Neuronal stem cell (in vitro differentiated cells): Measurements from ENCODE around the gene EIF6.

Experiments
- DNase-seq: peaks from one replicate; pipeline ENCODE4 v3.0.0-alpha.2; 2013; ENCODE audit warnings: low spot score
- H2AFZ ChIP-seq: one replicate; pipeline ENCODE4 v1.6.1; 2013; ENCODE audit warnings: mild to moderate bottlenecking, low read length, inconsistent platforms
- H2AK5ac ChIP-seq: 2 replicates; pipeline ENCODE4 v1.6.1; 2013; ENCODE audit warnings: low read depth, mild to moderate bottlenecking, inconsistent platforms, low read length, moderate library complexity, mixed read lengths
- H2BK120ac ChIP-seq: 2 replicates; pipeline ENCODE4 v1.6.1; 2013; ENCODE audit warnings: low read depth, mild to moderate bottlenecking, inconsistent platforms, low read length, moderate library complexity, mixed read lengths
- H2BK12ac ChIP-seq: one replicate; pipeline ENCODE4 v1.6.1; 2013; ENCODE audit warnings: low read length, inconsistent platforms
- H2BK15ac ChIP-seq: 2 replicates; pipeline ENCODE4 v1.6.1; 2013; ENCODE audit warnings: mild to moderate bottlenecking, low read length, inconsistent platforms, mixed read lengths
- H2BK5ac ChIP-seq: one replicate; pipeline ENCODE4 v1.6.1; 2013; ENCODE audit warnings: inconsistent platforms, mild to moderate bottlenecking, low read length, moderate library complexity
- H3K14ac ChIP-seq: one replicate; pipeline ENCODE4 v1.6.1; 2013; ENCODE audit warnings: low read length, inconsistent platforms
- H3K18ac ChIP-seq: 2 replicates; pipeline ENCODE4 v1.6.1; 2013; ENCODE audit warnings: low read length, inconsistent platforms
- H3K23ac ChIP-seq: 2 replicates; pipeline ENCODE4 v1.6.1; 2013; ENCODE audit warnings: low read depth, mild to moderate bottlenecking, mixed read lengths, low read length, inconsistent platforms; ENCODE audit not compliant: poor library complexity
- H3K27ac ChIP-seq: replicated peaks from 3 replicates; pipeline ENCODE4 v1.5.1; 2013; ENCODE audit warnings: low read length, inconsistent platforms
- H3K27me3 ChIP-seq, 3 experiments: 2 replicates each; pipeline ENCODE4 v1.6.1; 2013; ENCODE audit warnings: low read length in 3 of 3, mild to moderate bottlenecking in 2 of 3, inconsistent platforms in 1 of 3, low read depth in 1 of 3, mixed read lengths in 1 of 3, moderate library complexity in 1 of 3; ENCODE audit not compliant: control insufficient read depth in 3 of 3, insufficient read depth in 3 of 3
- H3K36me3 ChIP-seq, 2 donors: replicated peaks in 1 of 2; 2 replicates each; pipeline ENCODE4 v1.6.1; 2013; ENCODE audit warnings: low read length in 2 of 2; ENCODE audit not compliant: control insufficient read depth in 2 of 2, insufficient read depth in 2 of 2
- H3K4ac ChIP-seq: 2 replicates; pipeline ENCODE4 v1.6.1; 2013; ENCODE audit warnings: inconsistent platforms, mild to moderate bottlenecking, low read length, moderate library complexity
- H3K4me1 ChIP-seq, 2 donors: 1 replicate in 1 of 2; 2 replicates in 1 of 2; pipeline ENCODE4 v1.6.1; 2013; ENCODE audit warnings: low read length in 2 of 2, low read depth in 1 of 2; ENCODE audit not compliant: control insufficient read depth in 2 of 2, insufficient read depth in 1 of 2
- H3K4me2 ChIP-seq: one replicate; pipeline ENCODE4 v1.6.1; 2013; ENCODE audit warnings: mild to moderate bottlenecking, low read length, inconsistent platforms; ENCODE audit not compliant: insufficient read depth, poor library complexity, severe bottlenecking
- H3K4me3 ChIP-seq, 2 donors: 2 replicates each; pipeline ENCODE4 v1.5.1; 2013; ENCODE audit warnings: low read length in 2 of 2, mild to moderate bottlenecking in 2 of 2, inconsistent platforms in 1 of 2, moderate library complexity in 1 of 2
- H3K79me1 ChIP-seq: one replicate; pipeline ENCODE4 v1.6.1; 2013; ENCODE audit warnings: low read depth, mild to moderate bottlenecking, inconsistent platforms, low read length, moderate library complexity
- H3K9ac ChIP-seq: one replicate; pipeline ENCODE4 v1.6.1; 2013; ENCODE audit warnings: mild to moderate bottlenecking, low read depth, low read length, inconsistent platforms; ENCODE audit not compliant: poor library complexity
- H3K9me3 ChIP-seq, 2 donors: replicated peaks in 1 of 2; 2 replicates each; pipeline versions ENCODE3 to v1.6.1; 2013; ENCODE audit warnings: low read length in 2 of 2, mild to moderate bottlenecking in 2 of 2, inconsistent platforms in 1 of 2, low read depth in 1 of 2, mixed read lengths in 1 of 2, moderate library complexity in 1 of 2; ENCODE audit not compliant: control insufficient read depth in 2 of 2, insufficient read depth in 1 of 2
- H4K8ac ChIP-seq: one replicate; pipeline ENCODE4 v1.6.1; 2013; ENCODE audit warnings: low read depth, mild to moderate bottlenecking, inconsistent platforms, low read length, moderate library complexity
- H4K91ac ChIP-seq: one replicate; pipeline ENCODE4 v1.6.1; 2013; ENCODE audit warnings: low read length, low read depth, mild to moderate bottlenecking, inconsistent platforms; ENCODE audit not compliant: poor library complexity
- WGBS, 2 donors: extraction: QIAGEN DNeasy Blood & Tissue Kit; methylation state at CpG; one replicate each; pipeline ENCODE4 v1.1.7; 2013; ENCODE audit warnings: missing lambda C conversion rate in 2 of 2, mixed read lengths in 1 of 2; ENCODE audit not compliant: insufficient read length in 2 of 2, insufficient replicate concordance in 1 of 2; ENCODE audit errors: extremely low coverage in 2 of 2; 5-methylcytosine and 5-hydroxymethylcytosine counted together

EIF6 gene

DNA sequence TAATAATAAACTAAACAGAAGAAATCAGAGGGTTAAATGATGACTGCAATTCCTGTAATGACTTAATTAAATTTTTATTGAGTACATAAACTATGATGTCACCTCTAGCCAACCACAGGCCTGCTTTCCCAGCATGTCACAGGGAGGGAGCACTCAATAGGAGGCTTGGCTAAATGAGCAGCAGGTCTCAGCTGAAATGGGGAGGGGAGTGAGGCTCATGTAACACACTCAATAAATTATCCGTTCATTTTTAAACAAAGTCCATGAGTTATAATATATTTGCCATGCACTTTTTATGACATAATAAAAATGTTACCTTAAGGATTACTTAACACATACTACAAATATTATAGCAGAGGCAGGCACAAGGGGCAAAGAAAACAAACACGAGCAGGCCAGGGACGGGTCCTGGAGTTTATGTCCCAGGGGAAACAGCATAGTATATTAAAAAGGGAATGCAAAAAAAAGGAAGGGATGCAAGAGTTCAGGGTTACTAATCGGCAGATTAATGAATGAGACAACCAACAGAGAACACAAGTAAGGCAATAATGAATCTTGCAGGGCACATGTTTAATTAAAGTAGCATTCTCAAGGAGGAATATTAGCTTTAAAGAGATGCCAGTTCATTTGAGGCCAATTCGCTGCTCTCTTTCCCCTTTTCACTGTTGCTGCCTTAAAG is 34.8 kb upstream of the EIF6 start:
- no peak overlapping the region for H3K4me3 ChIP-seq
- H2BK5ac ChIP-seq: no peak overlapping the region
- H3K79me1 ChIP-seq: no peaks in the 10 kb centered on the region
- no peak overlapping the region for H4K91ac ChIP-seq
- WGBS, 2 donors: no CpG with 5 or more reads among the region's 5 CpGs
- H2BK120ac ChIP-seq: no peak overlapping the region
- DNase-seq: no peak
- H3K14ac ChIP-seq: no peak overlapping the region
- no peak overlapping the region for H2BK15ac ChIP-seq
- no peak overlapping the region for H3K23ac ChIP-seq
- H3K36me3 ChIP-seq: no peaks in the 10 kb centered on the region
- peaks cover 0 to under 1% (median 0%) of the 10 kb centered on the region in 3 experiments for H3K27me3 ChIP-seq
- H3K9me3 ChIP-seq: no peaks in the 10 kb centered on the region
- no peak overlapping the region for H3K4ac ChIP-seq
- no peak overlapping the region for H2AFZ ChIP-seq
- H3K18ac ChIP-seq: no peak overlapping the region
- no peak overlapping the region for H3K9ac ChIP-seq
- H4K8ac ChIP-seq: no peak overlapping the region
- H3K4me2 ChIP-seq: no peak overlapping the region
- H2AK5ac ChIP-seq: no peak overlapping the region
- no peak overlapping the region for H3K27ac ChIP-seq
- H3K4me1 ChIP-seq: peaks cover 2 to 12% of the 10 kb centered on the region in 2 donors
- no peak overlapping the region for H2BK12ac ChIP-seq

DNA sequence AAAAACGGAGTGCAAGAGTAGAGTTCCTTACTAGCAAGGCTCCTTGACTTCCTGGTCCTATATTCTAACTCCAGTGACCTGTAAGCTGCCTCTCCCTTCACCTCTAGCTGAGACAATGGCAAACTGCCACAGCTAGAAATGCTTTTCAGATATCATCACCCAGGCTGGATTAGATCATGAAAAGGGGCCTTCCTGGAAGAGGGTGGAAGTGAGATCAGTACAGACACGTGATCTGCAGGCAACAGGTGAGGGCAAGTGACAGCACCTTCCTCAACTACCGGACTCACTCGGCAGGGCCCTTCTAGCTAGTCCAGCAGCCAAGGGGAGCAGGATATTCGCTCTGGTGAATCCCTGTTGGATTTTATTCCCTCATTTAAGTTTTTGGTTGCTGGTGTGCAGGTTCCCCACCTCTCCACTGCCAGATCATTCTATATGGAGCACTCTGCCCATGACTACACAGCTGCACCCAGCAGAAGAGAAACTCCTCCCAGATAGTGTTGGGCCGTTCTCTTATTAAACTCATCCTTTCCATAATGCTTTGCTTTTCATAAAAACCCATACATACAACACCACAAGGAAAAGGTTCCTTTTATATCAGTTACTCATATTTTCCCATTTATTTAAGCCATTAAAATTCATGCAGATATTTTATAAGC is 34.1 kb upstream of the EIF6 start:
- no peak for DNase-seq
- Histone ChIP-seq H3K79me1 (no peaks in the 10 kb centered on the region), H3K36me3 (no peaks in the 10 kb centered on the region), H3K9ac (no peak overlapping the region), H3K23ac (no peak overlapping the region), H3K14ac (no peak overlapping the region), H2BK120ac (no peak overlapping the region), H3K27me3 (peaks cover 0 to 1% (median 0%) of the 10 kb centered on the region in 3 experiments), H4K91ac (no peak overlapping the region), H2AK5ac (no peak overlapping the region), H3K27ac (no peak overlapping the region), H3K4ac (no peak overlapping the region), H3K9me3 (no peaks in the 10 kb centered on the region), H3K4me1 (peaks cover 2 to 12% of the 10 kb centered on the region in 2 donors), H2AFZ (no peak overlapping the region), H3K4me2 (no peak overlapping the region), H2BK12ac (no peak overlapping the region), H2BK5ac (no peak overlapping the region), H3K4me3 (no peak overlapping the region), H4K8ac (no peak overlapping the region), H3K18ac (no peak overlapping the region), H2BK15ac (no peak overlapping the region)
- WGBS, 2 donors: no CpG with 5 or more reads among the region's 6 CpGs

DNA sequence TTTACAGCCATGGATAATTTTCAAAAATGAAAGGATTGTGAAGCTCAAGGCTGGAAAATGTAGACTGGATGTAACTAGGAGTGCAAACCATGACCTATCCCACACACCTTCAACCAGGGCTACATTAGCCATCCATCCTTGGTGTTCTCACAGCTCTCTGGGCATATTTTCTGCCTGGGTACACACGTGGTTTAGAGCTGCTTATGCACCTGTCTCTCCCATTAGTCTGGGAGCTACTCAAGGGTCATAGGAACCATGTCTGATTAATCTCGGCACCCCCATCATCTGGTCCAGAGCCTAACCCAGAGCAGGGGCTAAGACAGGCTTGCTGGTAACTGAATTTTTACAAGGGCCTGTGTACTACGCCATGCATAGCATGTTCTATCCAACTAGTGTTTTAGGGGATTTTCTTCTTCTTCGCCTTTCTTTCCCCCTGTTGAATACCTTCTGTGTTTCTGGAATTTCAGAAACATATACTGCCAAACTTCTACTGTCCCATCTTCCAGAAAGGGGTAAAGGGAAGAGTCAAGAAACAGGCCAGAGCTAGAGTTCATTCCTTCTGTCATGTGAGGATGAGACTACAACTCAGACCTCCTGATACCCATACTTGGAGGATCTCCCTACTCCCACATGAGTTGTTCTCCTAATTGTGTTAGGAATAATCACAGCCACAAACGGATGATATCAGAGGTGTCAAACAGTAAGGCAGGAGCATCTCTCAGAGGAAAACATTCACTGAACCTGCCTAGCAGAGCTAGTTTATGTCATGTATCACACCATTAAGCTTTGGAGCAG is 33.0 kb upstream of the EIF6 start:
- Histone ChIP-seq H3K79me1 (no peaks in the 10 kb centered on the region), H4K91ac (no peak overlapping the region), H2AK5ac (no peak overlapping the region), H4K8ac (no peak overlapping the region), H3K4me2 (no peak overlapping the region), H2BK12ac (no peak overlapping the region), H3K14ac (no peak overlapping the region), H3K9ac (no peak overlapping the region), H3K23ac (no peak overlapping the region), H3K9me3 (no peaks in the 10 kb centered on the region), H3K18ac (no peak overlapping the region), H3K36me3 (no peaks in the 10 kb centered on the region), H2BK15ac (no peak overlapping the region), H3K27ac (no peak overlapping the region), H3K4me3 (no peak overlapping the region), H3K4me1 (peaks cover 2 to 12% of the 10 kb centered on the region in 2 donors), H3K27me3 (peaks cover 0 to 1% (median 0%) of the 10 kb centered on the region in 3 experiments), H3K4ac (no peak overlapping the region), H2BK120ac (no peak overlapping the region), H2BK5ac (no peak overlapping the region), H2AFZ (no peak overlapping the region)
- no peak for DNase-seq
- no CpG with 5 or more reads among the region's 5 CpGs for WGBS, 2 donors

DNA sequence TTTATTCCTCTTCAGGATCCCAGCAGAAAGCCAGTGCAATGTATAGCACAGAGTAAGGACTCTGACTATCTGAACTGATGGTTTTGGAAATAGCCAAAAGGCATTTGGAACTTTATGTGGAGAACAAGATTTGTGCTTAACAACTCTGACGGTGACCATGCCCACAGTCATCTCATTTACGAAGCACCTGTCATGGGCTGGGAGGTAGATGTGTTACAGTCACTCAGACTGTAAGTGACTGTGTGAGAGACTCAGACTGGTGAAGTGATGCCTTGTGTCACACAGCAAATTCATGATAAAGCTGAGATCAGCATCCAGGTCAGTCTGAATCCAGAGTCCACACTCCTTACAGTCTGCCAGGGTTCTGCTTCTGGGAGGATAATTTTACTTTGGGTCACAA is 31.5 kb upstream of the EIF6 start:
- WGBS, 2 donors: no CpG with 5 or more reads among the region's 2 CpGs

More for the DNA sequence above, 31.5 kb upstream of the EIF6 start:
- Histone ChIP-seq H3K79me1 (no peaks in the 10 kb centered on the region), H3K9ac (no peak overlapping the region), H2BK5ac (no peak overlapping the region), H3K27me3 (peaks cover 0 to 1% (median 0%) of the 10 kb centered on the region in 3 experiments), H3K27ac (no peak overlapping the region), H3K18ac (no peak overlapping the region), H3K36me3 (peaks cover 0 to 2% of the 10 kb centered on the region in 2 donors), H3K23ac (no peak overlapping the region), H2AFZ (no peak overlapping the region), H4K91ac (no peak overlapping the region), H3K4me3 (no peak overlapping the region), H2BK120ac (no peak overlapping the region), H2BK15ac (no peak overlapping the region), H3K9me3 (no peaks in the 10 kb centered on the region), H3K4me1 (peaks cover 3 to 14% of the 10 kb centered on the region in 2 donors), H3K14ac (no peak overlapping the region), H2AK5ac (no peak overlapping the region), H3K4me2 (no peak overlapping the region), H2BK12ac (no peak overlapping the region), H4K8ac (no peak overlapping the region), H3K4ac (no peak overlapping the region)
- DNase-seq: no peak
